ENCODE results near the gene SETBP1. TPM values are rescaled to one million over a fixed set of nuclear protein-coding genes. Genes with fewer than 3 reads are reported as not detected.
A peak's percentile ranks its signal among the peaks of the same experiment; 100 is the strongest.

SETBP1 gene
- total RNA-seq, 1 donor from 2014 or later, result 22.6 TPM

DNA sequence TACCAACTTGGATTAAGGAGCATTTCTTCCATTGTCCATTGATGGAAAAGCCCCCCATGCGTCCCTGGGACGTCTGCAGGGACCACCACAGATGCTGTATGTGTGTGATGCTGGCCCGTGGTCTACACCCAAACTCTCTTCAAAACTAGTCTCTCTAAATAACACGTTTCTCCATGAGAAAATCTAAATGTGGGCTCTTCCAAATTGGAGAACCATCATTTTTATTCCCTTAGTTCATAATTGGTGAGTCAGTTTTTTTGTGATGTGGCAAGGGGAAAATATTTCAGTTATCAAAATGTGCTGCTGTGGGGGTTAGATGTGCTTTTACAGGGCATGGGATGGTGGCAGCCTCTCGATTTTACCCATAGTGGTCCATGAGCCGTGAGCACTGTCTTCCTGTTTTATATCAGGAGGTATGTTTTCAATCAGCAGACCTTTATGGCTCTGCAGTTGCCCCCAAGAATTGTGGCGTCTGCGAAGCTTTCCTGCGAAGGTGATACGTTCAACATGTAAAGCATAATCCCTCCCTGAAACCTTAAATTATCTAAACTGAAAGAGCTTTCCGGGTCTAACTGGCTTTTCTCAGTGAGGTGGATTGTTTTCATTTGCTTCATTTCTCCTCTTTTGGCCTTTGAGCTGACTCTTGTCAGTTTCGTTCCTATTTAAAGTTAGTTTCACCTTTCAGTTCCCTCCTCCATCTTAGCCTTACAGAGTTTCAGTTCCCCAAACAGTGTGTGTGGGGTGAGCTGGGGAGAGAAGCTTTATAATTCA is 78.4 kb downstream of the SETBP1 start:
- DNase-seq, result peak; percentile 78
- peak overlapping the region; percentile 97 for H3K27ac Mint-ChIP-seq
- peaks cover 19% of the 10 kb centered on the region for H3K36me3 Mint-ChIP-seq (ENCODE audit: low read depth)
- peaks cover 32% of the 10 kb centered on the region for H3K4me1 Mint-ChIP-seq
- peaks cover 11% of the 10 kb centered on the region for H3K27me3 Mint-ChIP-seq
- intact Hi-C loops (cut with micrococcal nuclease), result loop anchor here (1.0 to 5.0 kb wide), 7 partner anchors 26 to 134 kb away; partner anchors contain the start of gene SETBP1
- H3K9me3 Mint-ChIP-seq, result peaks cover 20% of the 10 kb centered on the region
- H3K4me3 Mint-ChIP-seq, result peak overlapping the region; percentile 77

DNA sequence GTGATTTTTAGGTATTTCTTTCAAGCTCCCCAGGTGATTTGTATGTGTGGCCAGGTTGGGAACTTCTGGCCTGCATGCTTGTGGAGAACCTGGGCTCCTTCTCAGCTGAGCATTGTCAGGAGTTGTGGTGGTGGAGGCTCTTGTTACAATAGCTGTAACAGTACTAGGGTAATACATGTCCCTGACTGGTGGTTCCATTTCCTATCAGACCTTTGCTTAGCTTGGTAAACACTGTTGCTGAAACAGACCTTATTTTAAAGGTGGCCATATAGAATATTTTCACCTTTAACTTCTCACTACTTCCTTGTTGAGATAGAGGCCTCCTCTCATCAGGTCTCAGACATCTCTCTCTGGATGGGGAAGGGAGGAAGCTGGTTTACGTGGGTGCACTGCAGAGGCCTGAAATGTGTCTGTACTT is 79.2 kb downstream of the SETBP1 start:
- Mint-ChIP-seq H3K36me3 (ENCODE audit: low read depth) (peaks cover 22% of the 10 kb centered on the region), H3K27me3 (peaks cover 11% of the 10 kb centered on the region), H3K4me3 (peak overlapping the region; percentile 77), H3K9me3 (peaks cover 26% of the 10 kb centered on the region), H3K4me1 (peaks cover 32% of the 10 kb centered on the region), H3K27ac (peak overlapping the region; percentile 97)
- DNase-seq, result peak; percentile 70
- intact Hi-C loops (cut with micrococcal nuclease), result loop anchor here (1.0 to 5.0 kb wide), 7 partner anchors 27 to 133 kb away; partner anchors contain the start of gene SETBP1

DNA sequence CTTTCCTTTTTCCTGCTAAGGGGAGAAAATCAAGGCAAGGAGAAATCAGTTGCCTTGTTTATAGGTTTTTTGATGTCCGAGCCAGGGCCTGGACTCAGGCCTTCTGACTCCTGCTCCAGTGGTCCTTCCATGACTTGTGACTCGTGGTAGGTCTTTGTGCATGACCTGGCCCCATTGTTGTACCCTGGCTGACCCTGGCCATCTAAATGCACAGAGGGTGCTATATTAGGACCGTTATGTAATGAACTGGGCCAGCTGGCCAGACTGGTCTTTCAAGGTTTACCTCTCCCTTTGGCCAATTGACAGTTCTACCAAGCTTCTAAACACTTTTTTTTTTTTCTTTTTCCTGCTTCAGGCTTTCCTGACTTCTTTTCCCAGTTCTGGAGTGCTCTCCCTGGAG is 81.1 kb downstream of the SETBP1 start:
- intact Hi-C loops (cut with micrococcal nuclease), result no loop called here
- peaks cover 31% of the 10 kb centered on the region for H3K9me3 Mint-ChIP-seq
- peaks cover 30% of the 10 kb centered on the region for H3K4me1 Mint-ChIP-seq
- DNase-seq, result no peak
- H3K27ac Mint-ChIP-seq, result no peak overlapping the region
- peaks cover 22% of the 10 kb centered on the region for H3K36me3 Mint-ChIP-seq (ENCODE audit: low read depth)
- peaks cover 7% of the 10 kb centered on the region for H3K27me3 Mint-ChIP-seq
- H3K4me3 Mint-ChIP-seq, result no peak overlapping the region

DNA sequence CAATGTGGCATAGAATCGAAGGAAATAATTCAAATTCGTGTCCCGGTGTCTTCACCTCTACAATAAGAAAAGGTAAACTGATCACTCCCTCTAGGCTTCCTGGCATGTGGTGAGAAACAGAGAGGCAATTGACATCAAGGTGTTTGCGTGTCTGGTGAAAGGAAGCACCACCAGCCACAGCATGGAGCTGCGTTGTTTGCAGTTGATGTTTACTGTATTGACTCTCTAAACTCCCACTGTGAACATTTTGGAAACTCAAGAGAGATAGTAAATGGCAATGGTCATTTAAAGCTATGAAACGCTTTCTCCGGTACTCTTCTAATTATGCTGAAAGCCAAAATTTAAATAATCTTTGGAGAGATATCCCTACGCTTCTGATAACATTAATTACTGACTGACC is 82.6 kb downstream of the SETBP1 start:
- intact Hi-C loops (cut with micrococcal nuclease), result no loop called here
- H3K27me3 Mint-ChIP-seq, result peaks cover 16% of the 10 kb centered on the region
- H3K4me1 Mint-ChIP-seq, result peaks cover 24% of the 10 kb centered on the region
- peaks cover 22% of the 10 kb centered on the region for H3K36me3 Mint-ChIP-seq (ENCODE audit: low read depth)
- DNase-seq, result no peak
- no peak overlapping the region for H3K4me3 Mint-ChIP-seq
- H3K9me3 Mint-ChIP-seq, result peaks cover 38% of the 10 kb centered on the region
- H3K27ac Mint-ChIP-seq, result no peak overlapping the region

DNA sequence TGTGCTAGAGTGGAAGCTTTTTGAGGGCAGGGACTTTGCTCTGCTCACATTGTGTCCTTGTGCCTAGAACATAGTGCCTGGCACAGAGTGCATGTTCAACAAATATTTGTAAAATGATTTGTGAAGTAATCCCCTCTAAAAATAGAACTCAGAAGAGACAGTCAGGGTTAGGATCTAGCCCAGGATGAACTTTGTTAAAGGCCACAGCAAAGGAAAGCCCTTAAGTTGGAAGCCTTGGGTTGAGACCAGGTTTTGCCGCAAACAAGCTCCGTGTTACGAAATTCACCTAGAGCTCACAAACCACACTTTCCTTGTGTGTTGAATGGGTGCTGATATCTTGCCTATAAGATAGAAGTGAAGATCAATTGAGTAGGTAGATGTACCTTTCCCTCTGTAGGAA is 84.2 kb downstream of the SETBP1 start:
- Mint-ChIP-seq H3K36me3 (ENCODE audit: low read depth) (peaks cover 19% of the 10 kb centered on the region), H3K27me3 (peaks cover 25% of the 10 kb centered on the region), H3K9me3 (peaks cover 40% of the 10 kb centered on the region), H3K4me3 (no peak overlapping the region), H3K4me1 (peaks cover 11% of the 10 kb centered on the region), H3K27ac (no peak overlapping the region)
- intact Hi-C loops (cut with micrococcal nuclease), result no loop called here
- no peak for DNase-seq

DNA sequence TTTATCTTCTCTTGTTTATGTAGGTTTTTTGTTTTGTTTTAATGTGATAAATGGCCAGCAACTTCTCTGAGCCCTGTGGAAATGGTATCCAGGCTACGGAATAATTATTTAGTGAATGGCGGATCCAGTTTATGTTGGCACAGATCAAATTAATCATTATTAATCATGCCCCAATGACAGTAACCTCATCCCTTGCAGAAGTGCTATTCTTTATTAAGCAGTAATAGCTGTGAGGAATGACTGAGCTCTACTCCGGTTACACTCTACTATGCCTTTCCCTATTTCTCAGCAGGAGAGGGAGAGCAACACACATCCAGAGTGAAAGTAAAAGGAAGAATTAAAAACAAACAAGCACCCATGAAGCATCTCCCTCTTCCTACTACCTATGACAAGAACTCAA is 84.8 kb downstream of the SETBP1 start:
- H3K36me3 Mint-ChIP-seq (ENCODE audit: low read depth), result peaks cover 19% of the 10 kb centered on the region
- no peak overlapping the region for H3K4me3 Mint-ChIP-seq
- H3K27me3 Mint-ChIP-seq, result peaks cover 27% of the 10 kb centered on the region
- peaks cover 42% of the 10 kb centered on the region for H3K9me3 Mint-ChIP-seq
- no peak for DNase-seq
- intact Hi-C loops (cut with micrococcal nuclease), result no loop called here
- H3K4me1 Mint-ChIP-seq, result peaks cover 5% of the 10 kb centered on the region
- H3K27ac Mint-ChIP-seq, result no peak overlapping the region

DNA sequence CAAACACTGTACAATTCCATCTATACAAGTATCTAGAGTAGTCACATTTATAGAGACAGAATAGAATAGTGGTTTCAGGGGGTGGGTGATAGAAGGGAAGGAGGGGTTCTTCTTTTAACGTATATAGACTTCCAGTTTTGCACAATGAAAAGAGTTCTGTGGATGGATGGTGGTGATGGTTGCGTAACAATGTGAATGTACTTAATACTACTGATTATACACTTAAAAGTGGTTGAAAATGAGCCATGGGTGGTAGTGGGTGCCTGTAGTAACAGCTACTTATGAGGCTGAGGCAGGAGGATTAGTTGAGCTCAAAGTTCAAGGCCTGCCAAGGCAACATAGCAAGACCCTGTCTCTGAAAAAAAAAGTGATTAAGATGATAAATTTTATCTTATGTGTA is 85.8 kb downstream of the SETBP1 start:
- DNase-seq, result no peak
- peaks cover 6% of the 10 kb centered on the region for H3K4me1 Mint-ChIP-seq
- H3K36me3 Mint-ChIP-seq (ENCODE audit: low read depth), result peaks cover 19% of the 10 kb centered on the region
- no peak overlapping the region for H3K4me3 Mint-ChIP-seq
- no peak overlapping the region for H3K27ac Mint-ChIP-seq
- peaks cover 42% of the 10 kb centered on the region for H3K9me3 Mint-ChIP-seq
- H3K27me3 Mint-ChIP-seq, result peaks cover 27% of the 10 kb centered on the region
- intact Hi-C loops (cut with micrococcal nuclease), result no loop called here

DNA sequence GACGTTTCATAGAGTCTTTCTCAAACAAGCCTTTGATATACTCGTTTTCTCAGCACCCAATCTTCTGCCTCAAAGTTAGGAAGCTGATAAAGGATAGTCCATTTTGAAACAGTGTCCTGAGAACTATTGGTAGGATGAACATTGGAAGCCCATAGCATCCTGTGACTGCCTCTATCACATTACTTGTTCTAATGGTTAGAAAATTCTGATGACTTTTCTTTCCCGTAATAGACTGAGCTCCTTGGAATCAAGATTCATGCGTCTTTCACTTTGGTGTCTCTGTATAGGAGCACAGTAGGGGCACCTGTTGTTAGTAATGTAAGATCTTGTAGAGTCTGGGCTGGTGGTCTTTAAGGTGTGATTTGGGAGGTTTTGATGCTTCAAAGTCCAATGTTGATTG is 87.1 kb downstream of the SETBP1 start:
- Mint-ChIP-seq H3K36me3 (ENCODE audit: low read depth) (peaks cover 13% of the 10 kb centered on the region), H3K27ac (no peak overlapping the region), H3K4me1 (peaks cover 11% of the 10 kb centered on the region), H3K27me3 (peaks cover 27% of the 10 kb centered on the region), H3K9me3 (peaks cover 33% of the 10 kb centered on the region), H3K4me3 (no peak overlapping the region)
- no peak for DNase-seq
- intact Hi-C loops (cut with micrococcal nuclease), result no loop called here

DNA sequence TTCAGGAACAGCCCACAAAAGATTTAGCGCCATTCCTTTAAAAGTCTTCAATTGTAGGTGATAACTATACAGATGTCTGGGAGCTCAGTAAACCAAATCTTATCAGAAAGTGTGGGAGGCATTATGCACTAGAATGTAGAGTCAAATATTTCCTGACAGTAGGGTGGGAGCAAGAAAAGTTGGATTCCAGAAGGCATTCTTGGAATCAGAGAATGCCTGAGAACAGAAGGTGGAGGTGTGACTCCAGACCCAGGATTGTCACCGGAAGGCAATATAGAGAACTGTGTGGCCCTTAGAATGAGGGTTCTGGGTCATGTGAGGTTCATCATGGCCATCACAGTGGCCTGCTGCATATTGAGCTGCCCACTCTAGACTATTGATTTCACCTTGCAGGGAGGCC is 90.0 kb downstream of the SETBP1 start:
- H3K4me3 Mint-ChIP-seq, result no peak overlapping the region
- peaks cover 28% of the 10 kb centered on the region for H3K27me3 Mint-ChIP-seq
- intact Hi-C loops (cut with micrococcal nuclease), result no loop called here
- peaks cover 17% of the 10 kb centered on the region for H3K4me1 Mint-ChIP-seq
- no peak overlapping the region for H3K27ac Mint-ChIP-seq
- H3K9me3 Mint-ChIP-seq, result peaks cover 20% of the 10 kb centered on the region
- no peak for DNase-seq
- peaks cover 2% of the 10 kb centered on the region for H3K36me3 Mint-ChIP-seq (ENCODE audit: low read depth)

DNA sequence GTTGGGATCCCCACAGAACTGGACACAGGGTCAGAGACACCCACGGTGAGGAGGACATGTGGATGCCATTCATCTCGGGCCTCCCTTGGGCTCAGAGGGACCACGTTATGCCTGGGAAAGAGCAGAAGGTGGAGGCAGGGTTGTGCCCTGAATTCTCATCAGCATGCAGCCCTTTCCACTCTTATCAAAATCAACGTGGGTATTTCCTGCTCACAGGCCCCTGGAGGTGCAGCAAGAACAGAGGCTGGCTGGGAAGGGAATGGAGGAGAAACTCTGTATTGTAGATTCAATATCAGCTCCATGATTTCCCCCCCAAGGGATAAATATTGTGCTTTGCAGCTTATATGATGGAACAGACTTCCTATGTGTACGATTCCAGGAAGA is 90.9 kb downstream of the SETBP1 start:
- Mint-ChIP-seq H3K27me3 (peaks cover 27% of the 10 kb centered on the region), H3K27ac (no peak overlapping the region), H3K4me1 (peaks cover 17% of the 10 kb centered on the region), H3K4me3 (no peak overlapping the region), H3K9me3 (peaks cover 20% of the 10 kb centered on the region), H3K36me3 (ENCODE audit: low read depth) (peaks cover 2% of the 10 kb centered on the region)
- DNase-seq, result no peak
- intact Hi-C loops (cut with micrococcal nuclease), result no loop called here

DNA sequence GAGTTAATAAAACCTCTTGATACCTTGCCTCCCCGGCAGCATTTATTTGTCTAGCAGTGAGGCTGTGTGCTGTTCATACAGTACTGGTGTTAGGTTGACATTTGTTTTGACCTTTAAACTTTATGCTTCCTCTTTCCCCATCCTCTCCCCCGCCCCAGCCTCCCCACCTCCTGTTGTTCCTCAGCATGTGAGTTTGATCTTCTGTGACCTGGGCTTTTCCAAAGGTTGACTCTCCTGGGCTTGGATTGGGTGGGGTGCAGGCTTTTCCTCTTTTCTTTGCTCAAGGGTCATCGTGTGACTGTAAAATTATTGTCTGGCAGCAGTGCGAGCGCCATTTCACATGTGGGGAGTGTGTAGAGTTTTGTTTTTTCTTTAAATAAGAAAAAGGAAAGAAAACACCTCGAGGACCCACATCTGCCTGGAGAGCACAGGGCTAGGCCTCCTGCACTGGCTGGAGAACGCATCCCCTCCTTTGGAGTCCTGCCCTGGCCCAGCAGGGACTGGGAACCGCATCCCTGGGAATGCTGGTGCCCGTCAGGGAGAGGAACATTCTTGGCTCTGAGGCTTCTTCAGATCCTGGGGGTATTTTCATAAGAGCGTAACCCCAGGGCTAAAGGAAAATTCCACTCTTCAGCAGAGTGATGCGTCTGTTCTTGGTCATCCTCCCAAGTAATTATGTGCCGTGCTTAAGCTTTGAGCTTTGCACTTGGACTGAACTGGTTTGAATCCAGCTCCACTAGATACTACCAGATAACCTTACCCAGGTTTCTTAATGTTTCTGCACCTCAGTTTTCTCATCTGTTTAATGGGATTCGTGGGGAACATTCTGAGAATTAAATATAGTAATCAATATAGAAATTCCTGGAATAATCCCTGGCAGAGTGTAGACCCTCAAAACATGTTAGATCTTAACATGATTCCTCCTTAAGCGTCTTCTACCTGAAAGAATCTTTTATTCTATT is 91.5 kb downstream of the SETBP1 start:
- Mint-ChIP-seq H3K9me3 (peaks cover 20% of the 10 kb centered on the region), H3K4me3 (no peak overlapping the region), H3K27ac (peak overlapping the region; percentile 60), H3K27me3 (peaks cover 26% of the 10 kb centered on the region), H3K36me3 (ENCODE audit: low read depth) (peaks cover 2% of the 10 kb centered on the region), H3K4me1 (peaks cover 17% of the 10 kb centered on the region)
- intact Hi-C loops (cut with micrococcal nuclease), result no loop called here
- no peak for DNase-seq

DNA sequence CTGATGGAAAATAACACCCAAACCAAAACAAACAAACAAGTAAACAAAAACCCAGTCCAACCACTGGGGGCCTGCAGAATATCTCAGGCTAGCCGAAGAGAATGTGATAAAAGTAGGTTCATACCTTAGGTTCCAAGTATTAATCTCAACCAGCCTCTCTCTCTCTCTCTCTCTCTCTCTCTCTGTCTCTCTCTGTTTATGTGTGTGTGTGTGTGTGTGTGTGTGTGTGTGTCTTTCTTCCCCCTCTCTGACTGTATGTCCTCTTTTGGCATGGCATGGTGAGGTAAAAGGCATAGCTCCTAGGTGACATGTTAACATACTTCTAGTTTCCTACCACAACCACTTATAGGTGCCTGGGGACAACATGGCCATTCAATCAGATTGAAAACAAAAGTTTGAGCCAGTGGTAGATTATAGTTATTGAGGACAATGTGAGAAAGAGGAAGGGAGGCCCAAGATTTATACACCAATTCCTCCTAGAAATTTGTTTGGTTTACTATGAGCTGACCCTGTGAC is 93.0 kb downstream of the SETBP1 start:
- no peak overlapping the region for H3K27ac Mint-ChIP-seq
- DNase-seq, result no peak
- intact Hi-C loops (cut with micrococcal nuclease), result no loop called here
- H3K4me1 Mint-ChIP-seq, result peaks cover 17% of the 10 kb centered on the region
- peaks cover 18% of the 10 kb centered on the region for H3K27me3 Mint-ChIP-seq
- peaks cover 1% of the 10 kb centered on the region for H3K36me3 Mint-ChIP-seq (ENCODE audit: low read depth)
- no peak overlapping the region for H3K4me3 Mint-ChIP-seq
- H3K9me3 Mint-ChIP-seq, result peaks cover 13% of the 10 kb centered on the region

DNA sequence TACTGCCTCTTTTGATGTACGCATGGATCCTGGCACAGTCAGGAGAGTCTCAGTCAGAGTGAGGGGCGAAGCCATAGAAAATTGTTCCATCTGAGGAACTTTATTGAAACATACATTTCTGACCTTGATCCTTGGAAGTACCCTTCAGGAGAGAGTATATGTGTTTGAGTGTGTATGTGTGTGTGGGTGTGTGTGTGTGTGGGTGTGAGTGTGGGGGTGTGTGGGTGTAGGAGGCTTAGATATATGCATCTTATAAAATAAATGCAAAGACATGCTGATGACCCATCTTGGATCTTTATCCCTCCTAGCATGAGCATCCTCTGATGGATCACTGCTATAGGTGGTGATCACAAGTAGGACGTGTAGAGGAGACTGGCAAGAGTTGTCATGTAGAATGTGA is 93.5 kb downstream of the SETBP1 start:
- Mint-ChIP-seq H3K36me3 (ENCODE audit: low read depth) (no peaks in the 10 kb centered on the region), H3K4me3 (no peak overlapping the region), H3K4me1 (peaks cover 16% of the 10 kb centered on the region), H3K27ac (no peak overlapping the region), H3K27me3 (peaks cover 15% of the 10 kb centered on the region), H3K9me3 (peaks cover 10% of the 10 kb centered on the region)
- no peak for DNase-seq
- intact Hi-C loops (cut with micrococcal nuclease), result no loop called here
